GM19240 (cell line): ENCODE data around the gene UTP4.
"Not testable (repeated sequence)": the region's sequence is repeated elsewhere in the genome, so short reads cannot be mapped to it uniquely, and the experiment has no call there.

Source experiments
- DNase-seq: peaks from one replicate; pipeline ENCODE4 v3.0.0; 2011; ENCODE audit warnings: low spot score; ENCODE audit not compliant: insufficient read length

Gene UTP4

GRCh38 chr16:69110406-69110805, 22.0 kb upstream of the UTP4 start:
- no peak for DNase-seq

GRCh38 chr16:69111216-69111875, 21.1 kb upstream of the UTP4 start:
- no peak for DNase-seq

GRCh38 chr16:69111876-69112230, 20.6 kb upstream of the UTP4 start:
- DNase-seq, result no peak

- peak; percentile 81 for DNase-seq
Observed at GRCh38 chr16:69112285-69113129, 19.9 kb upstream of the UTP4 start.

- no peak for DNase-seq
Observed at GRCh38 chr16:69113216-69113615, 19.2 kb upstream of the UTP4 start.

- DNase-seq, result no peak
Observed at GRCh38 chr16:69114346-69114975, 18.0 kb upstream of the UTP4 start.

GRCh38 chr16:69114976-69115355, 17.5 kb upstream of the UTP4 start:
- no peak for DNase-seq

- DNase-seq, result no peak
Observed at GRCh38 chr16:69115361-69115760, 17.1 kb upstream of the UTP4 start.

- DNase-seq, result no peak
Observed at GRCh38 chr16:69115837-69116236, 16.6 kb upstream of the UTP4 start.

- DNase-seq, result no peak
Observed at GRCh38 chr16:69116256-69116875, 16.1 kb upstream of the UTP4 start.

- DNase-seq, result no peak
Observed at GRCh38 chr16:69116906-69117305, 15.5 kb upstream of the UTP4 start.

- DNase-seq, result no peak
Observed at GRCh38 chr16:69118468-69118867, 14.0 kb upstream of the UTP4 start.

- no peak for DNase-seq
Observed at GRCh38 chr16:69118994-69119393, 13.5 kb upstream of the UTP4 start.

GRCh38 chr16:69119536-69119935, 12.9 kb upstream of the UTP4 start:
- no peak for DNase-seq

- no peak for DNase-seq
Observed at GRCh38 chr16:69120096-69120664, 12.3 kb upstream of the UTP4 start.

- no peak for DNase-seq
Observed at GRCh38 chr16:69123910-69124309, 8.5 kb upstream of the UTP4 start.

GRCh38 chr16:69124406-69124805, 8.0 kb upstream of the UTP4 start:
- DNase-seq, result not testable (repeated sequence)

GRCh38 chr16:69124961-69125360, 7.5 kb upstream of the UTP4 start:
- not testable (repeated sequence) for DNase-seq

- DNase-seq, result no peak
Observed at GRCh38 chr16:69126221-69126620, 6.2 kb upstream of the UTP4 start.

GRCh38 chr16:69126801-69127200, 5.6 kb upstream of the UTP4 start:
- DNase-seq, result not testable (repeated sequence)

- DNase-seq, result no peak
Observed at GRCh38 chr16:69127966-69128510, 4.4 kb upstream of the UTP4 start.
